Glutamatergic neuron (in vitro differentiated cells): ENCODE measurements around the gene HSD17B2. TPM values are rescaled to one million over a fixed set of nuclear protein-coding genes. Genes with fewer than 3 reads are reported as not detected.
A peak's percentile ranks its signal among the peaks of the same experiment; 100 is the strongest.
"Not testable (repeated sequence)": the region's sequence is repeated elsewhere in the genome, so short reads cannot be mapped to it uniquely, and the experiment has no call there.

Experiments
- DNase-seq: peaks from one replicate; pipeline ENCODE4 v3.0.0; 2022
- H3K27ac Mint-ChIP-seq: one replicate; pipeline ENCODE4 v1.8.0; 2020; ENCODE audit warnings: mild to moderate bottlenecking, mixed read lengths, inconsistent platforms; ENCODE audit not compliant: unreplicated experiment
- H3K27me3 Mint-ChIP-seq: one replicate; pipeline ENCODE4 v1.8.0; 2020; ENCODE audit warnings: mild to moderate bottlenecking, moderate library complexity, mixed read lengths, inconsistent platforms; ENCODE audit not compliant: unreplicated experiment
- H3K36me3 Mint-ChIP-seq: one replicate; pipeline ENCODE4 v1.8.0; 2020; ENCODE audit warnings: mild to moderate bottlenecking, mixed read lengths, inconsistent platforms; ENCODE audit not compliant: unreplicated experiment
- H3K4me1 Mint-ChIP-seq: one replicate; pipeline ENCODE4 v1.8.0; 2020; ENCODE audit warnings: mild to moderate bottlenecking, low read depth, mixed read lengths, inconsistent platforms; ENCODE audit not compliant: unreplicated experiment
- H3K4me3 Mint-ChIP-seq: one replicate; pipeline ENCODE4 v1.8.0; 2020; ENCODE audit warnings: mild to moderate bottlenecking, mixed read lengths, inconsistent platforms; ENCODE audit not compliant: unreplicated experiment
- H3K9me3 Mint-ChIP-seq: one replicate; pipeline ENCODE4 v1.8.0; 2020; ENCODE audit warnings: mild to moderate bottlenecking, moderate library complexity, mixed read lengths, inconsistent platforms; ENCODE audit not compliant: unreplicated experiment
- total RNA-seq: library from RNA; stranded (reverse); fragmentation: NEBNext Ultra II Directional; extraction: Animal tissue kit (Norgen Biotek cat#: 25700); gene quantifications from one replicate; pipeline ENCODE4 v1.2.1, GENCODE V29; 2021; ENCODE audit not compliant: unreplicated experiment
- TF ChIP-seq, protein P1 (sequence below): fragments of 200-600 bp; sonication (generic); IDR thresholded peaks from one replicate; pipeline ENCODE4 v1.5.0; 2021; ENCODE audit not compliant: partially characterized antibody, unreplicated experiment

Gene HSD17B2
- total RNA-seq, 1 donor from 2014 or later: not detected

- Mint-ChIP-seq H3K9me3 (no peaks in the 10 kb centered on the region), H3K27ac (no peak overlapping the region), H3K36me3 (peaks cover 7% of the 10 kb centered on the region), H3K4me1 (peaks cover 5% of the 10 kb centered on the region), H3K4me3 (no peak overlapping the region), H3K27me3 (peaks cover 2% of the 10 kb centered on the region)
- no peak for DNase-seq
- TF ChIP-seq, protein P1, sequence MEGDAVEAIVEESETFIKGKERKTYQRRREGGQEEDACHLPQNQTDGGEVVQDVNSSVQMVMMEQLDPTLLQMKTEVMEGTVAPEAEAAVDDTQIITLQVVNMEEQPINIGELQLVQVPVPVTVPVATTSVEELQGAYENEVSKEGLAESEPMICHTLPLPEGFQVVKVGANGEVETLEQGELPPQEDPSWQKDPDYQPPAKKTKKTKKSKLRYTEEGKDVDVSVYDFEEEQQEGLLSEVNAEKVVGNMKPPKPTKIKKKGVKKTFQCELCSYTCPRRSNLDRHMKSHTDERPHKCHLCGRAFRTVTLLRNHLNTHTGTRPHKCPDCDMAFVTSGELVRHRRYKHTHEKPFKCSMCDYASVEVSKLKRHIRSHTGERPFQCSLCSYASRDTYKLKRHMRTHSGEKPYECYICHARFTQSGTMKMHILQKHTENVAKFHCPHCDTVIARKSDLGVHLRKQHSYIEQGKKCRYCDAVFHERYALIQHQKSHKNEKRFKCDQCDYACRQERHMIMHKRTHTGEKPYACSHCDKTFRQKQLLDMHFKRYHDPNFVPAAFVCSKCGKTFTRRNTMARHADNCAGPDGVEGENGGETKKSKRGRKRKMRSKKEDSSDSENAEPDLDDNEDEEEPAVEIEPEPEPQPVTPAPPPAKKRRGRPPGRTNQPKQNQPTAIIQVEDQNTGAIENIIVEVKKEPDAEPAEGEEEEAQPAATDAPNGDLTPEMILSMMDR: no peak
These were observed 102.1 kb downstream of the HSD17B2 start for GRCh38 chr16:82136956-82137821.

GRCh38 chr16:82137822-82138167 lies 102.7 kb downstream of the HSD17B2 start:
- Mint-ChIP-seq H3K4me1 (peaks cover 5% of the 10 kb centered on the region), H3K4me3 (no peak overlapping the region), H3K27me3 (peaks cover 2% of the 10 kb centered on the region), H3K27ac (no peak overlapping the region), H3K36me3 (peaks cover 7% of the 10 kb centered on the region), H3K9me3 (no peaks in the 10 kb centered on the region)
- TF ChIP-seq, protein P1: no peak
- DNase-seq: no peak

DNA sequence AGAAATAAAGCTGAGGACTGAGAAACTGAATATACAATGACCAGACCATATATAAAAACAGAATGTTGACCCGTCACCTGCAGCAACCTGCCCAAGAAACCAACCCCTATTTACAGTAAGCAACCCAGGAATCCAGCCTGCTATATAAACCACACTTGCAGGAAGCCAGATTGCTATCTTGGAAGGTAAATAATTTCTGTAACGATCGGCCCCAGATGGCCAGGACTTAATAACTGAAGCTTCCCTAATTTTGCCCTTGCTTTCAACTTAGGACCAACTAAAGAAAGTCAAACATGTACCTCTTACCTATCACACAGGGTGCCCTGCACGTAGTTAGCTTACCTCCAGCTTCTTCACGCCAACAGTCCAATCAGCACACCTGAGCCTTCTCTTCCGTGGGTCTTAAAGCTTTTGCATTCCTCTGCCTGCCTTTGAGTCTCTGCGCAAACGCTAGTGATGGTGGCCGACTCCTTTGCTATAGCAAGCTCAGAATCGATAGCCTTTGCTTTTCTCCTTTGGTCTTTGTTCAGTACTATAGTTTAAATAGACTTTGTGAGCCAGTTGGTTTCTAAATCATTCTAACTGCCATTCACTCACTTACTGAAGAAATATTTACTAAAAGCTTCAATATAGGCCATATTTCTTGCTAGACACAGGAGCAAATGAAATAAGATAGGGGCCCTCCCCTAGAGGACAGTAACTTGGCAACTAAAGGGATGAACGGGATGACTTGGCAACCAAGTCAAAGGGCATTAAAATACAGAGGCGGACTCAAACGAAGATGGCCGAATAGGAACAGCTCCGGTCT lies 103.6 kb downstream of the HSD17B2 start:
- no peak for DNase-seq
- no peaks in the 10 kb centered on the region for H3K9me3 Mint-ChIP-seq
- peak overlapping the region; percentile 73 for H3K27ac Mint-ChIP-seq
- peaks cover 2% of the 10 kb centered on the region for H3K27me3 Mint-ChIP-seq
- H3K36me3 Mint-ChIP-seq: peaks cover 7% of the 10 kb centered on the region
- peaks cover 5% of the 10 kb centered on the region for H3K4me1 Mint-ChIP-seq
- H3K4me3 Mint-ChIP-seq: peak overlapping the region; percentile 77
- TF ChIP-seq, protein P1: no peak

GRCh38 chr16:82139286-82139571 lies 104.2 kb downstream of the HSD17B2 start:
- H3K9me3 Mint-ChIP-seq, H3K36me3 Mint-ChIP-seq, H3K27me3 Mint-ChIP-seq, H3K4me1 Mint-ChIP-seq, DNase-seq: not testable (repeated sequence)
- Mint-ChIP-seq H3K27ac (peak overlapping the region; percentile 73), H3K4me3 (peak overlapping the region; percentile 77)

GRCh38 chr16:82146556-82146955 lies 111.5 kb downstream of the HSD17B2 start:
- H3K27me3 Mint-ChIP-seq: peaks cover 4% of the 10 kb centered on the region
- no peak overlapping the region for H3K4me3 Mint-ChIP-seq
- peaks cover 9% of the 10 kb centered on the region for H3K36me3 Mint-ChIP-seq
- TF ChIP-seq, protein P1: no peak
- no peaks in the 10 kb centered on the region for H3K4me1 Mint-ChIP-seq
- DNase-seq: no peak
- no peak overlapping the region for H3K27ac Mint-ChIP-seq
- no peaks in the 10 kb centered on the region for H3K9me3 Mint-ChIP-seq
